SK-N-MC (cell line): ENCODE results near the gene IFI27L2.

Source experiments
- EZH2 ChIP-seq: fragments of 200-600 bp; sonication (generic); IDR thresholded peaks from one replicate; pipeline ENCODE4 v1.6.1; 2017; ENCODE audit warnings: antibody characterized with exemption
- FOXP2 ChIP-seq: optimal IDR thresholded peaks from 2 replicates; pipeline ENCODE3; 2011; ENCODE audit warnings: mild to moderate bottlenecking, moderate library complexity; ENCODE audit not compliant: insufficient read depth; ENCODE audit errors: extremely low read length, control extremely low read depth
- POLR2AphosphoS5 ChIP-seq: IDR thresholded peaks from 2 replicates; pipeline ENCODE4 v1.6.1; 2012; ENCODE audit warnings: mild to moderate bottlenecking, low read depth, low read length, borderline replicate concordance

- TF ChIP-seq POLR2AphosphoS5 (no peak), EZH2 (no peak), FOXP2 (no peak)
These were observed 2.6 kb downstream of the IFI27L2 start for GRCh38 chr14:94126800-94127199.
